Panc1 (cell line): ENCODE measurements around the gene UTF1. TPM values are rescaled to one million over a fixed set of nuclear protein-coding genes. Genes with fewer than 3 reads are reported as not detected.

Experiments
- ATAC-seq: fragments of 200-7000 bp; cut with Tn5 transposase; 2 replicates; pipeline ENCODE4 v1.9.1; 2020; ENCODE audit warnings: mild to moderate bottlenecking, moderate library complexity
- BruUV-seq: library from RNA; stranded (reverse); fragments of 400-500 nt; replicated peaks from 2 replicates; lab custom pipeline; 2021; lab: Mats Ljungman, UMichigan
- CTCF ChIA-PET: fragments of 300-600 bp; sonication (Branson Sonifier 250); formaldehyde crosslinking; loops from one replicate; lab custom pipeline; 2022; ENCODE audit warnings: antibody characterized with exemption; lab: Charles Lee
- POLR2A ChIA-PET: fragments of 300-600 bp; sonication (Branson Sonifier 250); formaldehyde crosslinking; loops from one replicate; lab custom pipeline; 2022; ENCODE audit warnings: antibody characterized with exemption; lab: Charles Lee
- DNase-seq: peaks from one replicate; pipeline ENCODE4 v3.0.0-alpha.2; 2010; ENCODE audit warnings: low read depth, low spot score
- H3K27ac ChIP-seq: 2 replicates; pipeline ENCODE4 v1.5.1; 2011; ENCODE audit warnings: mild to moderate bottlenecking, low read length, inconsistent platforms
- H3K27me3 ChIP-seq: fragments of 200-500 bp; sonication (Bioruptor generic); 2 replicates; pipeline ENCODE4 v1.6.0; 2014; ENCODE audit warnings: low read length, inconsistent platforms; ENCODE audit not compliant: control insufficient read depth, insufficient read depth
- H3K36me3 ChIP-seq: fragments of 200-500 bp; sonication (Bioruptor generic); 2 replicates; pipeline ENCODE4 v1.5.1; 2014; ENCODE audit warnings: inconsistent platforms, mild to moderate bottlenecking, low read length, moderate library complexity; ENCODE audit not compliant: control insufficient read depth, insufficient read depth
- H3K4me1 ChIP-seq: 2 replicates; pipeline ENCODE4 v1.5.1; 2011; ENCODE audit warnings: inconsistent platforms, mild to moderate bottlenecking, low read length, moderate library complexity; ENCODE audit not compliant: control insufficient read depth, insufficient read depth
- H3K4me3 ChIP-seq, 2 experiments: 2 replicates each; pipeline ENCODE4 v1.5.1; 2011 to 2012; ENCODE audit warnings: low read depth in 2 of 2, low read length in 2 of 2, mild to moderate bottlenecking in 2 of 2, inconsistent platforms in 1 of 2, moderate library complexity in 1 of 2
- H3K9me3 ChIP-seq: fragments of 200-500 bp; sonication (Bioruptor generic); 2 replicates; pipeline ENCODE4 v1.5.1; 2014; ENCODE audit warnings: low read depth, mild to moderate bottlenecking, inconsistent platforms, low read length, moderate library complexity; ENCODE audit not compliant: control insufficient read depth, insufficient read depth
- CTCF ChIP-seq: fragments of 450-650 bp; IDR thresholded peaks from 2 replicates; pipeline ENCODE4 v1.5.1; 2017; ENCODE audit warnings: mild to moderate bottlenecking
- POLR2AphosphoS5 ChIP-seq: IDR thresholded peaks from 2 replicates; pipeline ENCODE4 v1.6.1; 2012; ENCODE audit warnings: mild to moderate bottlenecking, low read depth, low read length, moderate library complexity
- REST ChIP-seq, 2 experiments: IDR thresholded peaks; 2 replicates each; pipeline ENCODE4 v1.6.1; 2011 to 2012; ENCODE audit warnings: low read depth in 2 of 2, control low read depth in 1 of 2, low read length in 1 of 2, mild to moderate bottlenecking in 1 of 2, moderate library complexity in 1 of 2; ENCODE audit not compliant: insufficient read depth in 1 of 2
- SIN3A ChIP-seq: IDR thresholded peaks from 2 replicates; pipeline ENCODE4 v1.6.1; 2012; ENCODE audit warnings: low read depth, mild to moderate bottlenecking, low read length, moderate library complexity, borderline replicate concordance; ENCODE audit not compliant: insufficient read depth
- TCF7L2 ChIP-seq: IDR thresholded peaks from 2 replicates; pipeline ENCODE4 v1.6.1; 2011; ENCODE audit warnings: mild to moderate bottlenecking, low read depth, low read length, inconsistent platforms
- in situ Hi-C: cut with HindIII; loops from 2 replicates; pipeline ENCODE4 v1.10.0; 2016; ENCODE audit warnings: low sequenced_read_pairs, low pct_unique_long_range_greater_than_20kb
- intact Hi-C: fragments of 100-400 bp; cut with micrococcal nuclease; formaldehyde crosslinking; loops from one replicate; pipeline ENCODE4 v1.10.0; 2022; ENCODE audit not compliant: unreplicated experiment
- total RNA-seq: library from RNA; stranded (reverse); gene quantifications from one replicate; pipeline ENCODE4 v1.2.1, GENCODE V29; 2021; ENCODE audit not compliant: unreplicated experiment

UTF1 gene
- total RNA-seq, 1 experiment from 2014 or later = not detected

GRCh38 chr10:133247681-133248333, 17.8 kb downstream of the UTF1 start:
- DNase-seq (no peak), ATAC-seq (no peak)
- in situ Hi-C loops = no loop called here
- Histone ChIP-seq H3K36me3 (no peaks in the 10 kb centered on the region), H3K27ac (no peak overlapping the region), H3K4me1 (no peaks in the 10 kb centered on the region), H3K4me3 (no peak overlapping the region), H3K9me3 (no peaks in the 10 kb centered on the region), H3K27me3 (no peaks in the 10 kb centered on the region)
- no peak for TF ChIP-seq REST (IDR thresholded peaks at IDR 0.05; ENCODE audit: insufficient read depth in 1 of 2, low read depth in 2 of 2, low read length in 1 of 2)
- no peak for TF ChIP-seq POLR2AphosphoS5
- no peak for TF ChIP-seq TCF7L2
- no peak for TF ChIP-seq SIN3A
- no peak for TF ChIP-seq CTCF
- ChIA-PET POLR2A (no interaction called here), CTCF (interaction anchor here (1.9 kb wide), 1 partner anchor 9 kb away, joined by 13 read pairs; no protein-coding TSS in a partner anchor)
- intact Hi-C loops = no loop called here
- BruUV-seq = no TSS peak

- no peaks in the 10 kb centered on the region for H3K36me3 ChIP-seq
- ChIA-PET POLR2A (no interaction called here), CTCF (interaction anchor here (1.9 kb wide), 1 partner anchor 9 kb away, joined by 13 read pairs; no protein-coding TSS in a partner anchor)
- H3K4me3 ChIP-seq = no peak overlapping the region
- intact Hi-C loops (no loop called here), in situ Hi-C loops (no loop called here)
- ATAC-seq = peak; percentile 20; the same call in 1 of the 2 replicates
- no peaks in the 10 kb centered on the region for H3K27me3 ChIP-seq
- no peaks in the 10 kb centered on the region for H3K9me3 ChIP-seq
- no peak for TF ChIP-seq REST (IDR thresholded peaks at IDR 0.05; ENCODE audit: insufficient read depth in 1 of 2, low read depth in 2 of 2, low read length in 1 of 2)
- TF ChIP-seq SIN3A = no peak
- TF ChIP-seq TCF7L2 = no peak
- TF ChIP-seq POLR2AphosphoS5 = no peak
- no peak for TF ChIP-seq CTCF
- no peak overlapping the region for H3K27ac ChIP-seq
- no TSS peak for BruUV-seq
- no peak for DNase-seq
- H3K4me1 ChIP-seq = no peaks in the 10 kb centered on the region
Measured at GRCh38 chr10:133248334-133248715, 18.3 kb downstream of the UTF1 start.
